ENCODE data around the gene SLC35D3.

GRCh38 chr6:136923954-136924673 is 2.0 kb downstream of the SLC35D3 start:
- TF ChIP-seq CTCF (IDR thresholded peaks at IDR 0.05) (no peak), POLR2A (IDR thresholded peaks at IDR 0.05) (no peak)
